MM.1S (cell line): Measurements from ENCODE around the gene PIGN.

Source experiments
- DNase-seq: peaks from one replicate; pipeline ENCODE4 v3.0.0-alpha.2; 2015
- H2AFZ ChIP-seq: fragments of 300-600 bp; sonication (generic); 2 replicates; pipeline ENCODE4 v1.6.0; 2016; ENCODE audit warnings: antibody characterized with exemption, low read length
- H3F3A ChIP-seq: fragments of 300-600 bp; sonication (generic); 2 replicates; pipeline ENCODE4 v1.6.1; 2016; ENCODE audit warnings: mild to moderate bottlenecking, antibody characterized with exemption, low read length, moderate library complexity, mixed read lengths; ENCODE audit not compliant: insufficient read depth
- H3K27ac ChIP-seq: fragments of 300-600 bp; sonication (generic); 2 replicates; pipeline ENCODE4 v1.5.1; 2016; ENCODE audit warnings: mild to moderate bottlenecking, low read length
- H3K27me3 ChIP-seq: fragments of 300-600 bp; sonication (generic); replicated peaks from 2 replicates; pipeline ENCODE4 v1.6.0; 2016; ENCODE audit warnings: low read length; ENCODE audit not compliant: insufficient read depth
- H3K36me3 ChIP-seq: fragments of 300-600 bp; sonication (generic); replicated peaks from 2 replicates; pipeline ENCODE4 v1.6.1; 2016; ENCODE audit warnings: mild to moderate bottlenecking, low read length, mixed read lengths; ENCODE audit not compliant: insufficient read depth
- H3K4me1 ChIP-seq: fragments of 300-600 bp; sonication (generic); 2 replicates; pipeline ENCODE4 v1.6.1; 2016; ENCODE audit warnings: low read length, mixed read lengths
- H3K4me2 ChIP-seq: fragments of 300-600 bp; sonication (generic); 2 replicates; pipeline ENCODE4 v1.6.0; 2016; ENCODE audit warnings: low read depth, low read length
- H3K4me3 ChIP-seq: fragments of 300-600 bp; sonication (generic); 2 replicates; pipeline ENCODE4 v1.5.1; 2016; ENCODE audit warnings: low read length, mixed read lengths
- H3K79me2 ChIP-seq: fragments of 300-600 bp; sonication (generic); 2 replicates; pipeline ENCODE4 v1.6.1; 2016; ENCODE audit warnings: mixed run types, low read length, mixed read lengths
- H3K9ac ChIP-seq: fragments of 300-600 bp; sonication (generic); 2 replicates; pipeline ENCODE4 v1.6.1; 2016; ENCODE audit warnings: low read length, mixed read lengths
- H3K9me2 ChIP-seq: fragments of 300-600 bp; sonication (generic); replicated peaks from 2 replicates; pipeline ENCODE4 v1.6.1; 2016; ENCODE audit warnings: mild to moderate bottlenecking, low read length, mixed read lengths; ENCODE audit not compliant: insufficient read depth
- H3K9me3 ChIP-seq: fragments of 300-600 bp; sonication (generic); replicated peaks from 2 replicates; pipeline ENCODE4 v1.6.1; 2016; ENCODE audit warnings: mild to moderate bottlenecking, low read length, mixed read lengths; ENCODE audit not compliant: insufficient read depth
- H4K20me1 ChIP-seq: fragments of 300-600 bp; sonication (generic); 2 replicates; pipeline ENCODE4 v1.6.1; 2016; ENCODE audit warnings: mild to moderate bottlenecking, low read length, moderate library complexity, mixed read lengths; ENCODE audit not compliant: insufficient read depth
- EZH2 ChIP-seq: fragments of 300-600 bp; sonication (generic); optimal IDR thresholded peaks from 2 replicates; pipeline ENCODE3; 2017; ENCODE audit warnings: low read depth, mild to moderate bottlenecking, antibody characterized with exemption, low read length, mixed read lengths
- EZH2phosphoT487 ChIP-seq: fragments of 300-600 bp; sonication (generic); IDR thresholded peaks from 2 replicates; pipeline ENCODE4 v1.6.1; 2018; ENCODE audit warnings: antibody characterized with exemption, low read length
- TF ChIP-seq, protein P1 (sequence below): fragments of 300-600 bp; sonication (generic); IDR thresholded peaks from 2 replicates; pipeline ENCODE4 v1.5.1; 2016; ENCODE audit warnings: antibody characterized with exemption, low read length, mixed read lengths

Gene PIGN

DNA sequence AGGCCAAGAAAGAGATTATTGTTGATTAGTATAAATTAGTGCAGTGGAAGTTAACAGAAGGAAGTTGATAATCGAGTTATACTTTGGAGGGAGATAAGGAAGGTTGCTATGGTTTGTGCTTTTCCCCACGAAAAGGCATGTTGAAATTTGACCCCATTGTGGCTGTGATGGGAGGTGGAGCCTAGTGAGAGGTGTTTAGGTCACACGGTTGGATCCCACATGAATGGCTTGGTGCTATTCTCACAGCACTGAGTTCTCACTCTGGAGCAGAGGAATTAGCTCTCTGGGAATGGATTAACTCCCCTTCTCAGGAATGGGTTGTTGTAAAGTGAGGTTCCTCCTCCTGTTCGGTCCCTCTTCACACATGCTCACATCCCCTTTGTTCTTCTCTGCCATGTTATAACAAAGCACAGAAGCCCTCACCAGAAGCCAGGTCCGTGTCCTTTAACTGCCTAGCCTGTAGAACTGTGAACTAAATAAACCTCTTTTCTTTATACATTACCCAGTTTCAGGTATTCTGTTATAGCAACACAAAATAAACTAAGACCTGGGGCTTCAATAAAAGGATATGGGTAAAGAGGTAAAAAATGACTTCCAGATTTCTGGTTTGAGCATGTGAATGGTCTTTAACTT lies 21.9 kb downstream of the PIGN start:
- TF ChIP-seq, protein P1, sequence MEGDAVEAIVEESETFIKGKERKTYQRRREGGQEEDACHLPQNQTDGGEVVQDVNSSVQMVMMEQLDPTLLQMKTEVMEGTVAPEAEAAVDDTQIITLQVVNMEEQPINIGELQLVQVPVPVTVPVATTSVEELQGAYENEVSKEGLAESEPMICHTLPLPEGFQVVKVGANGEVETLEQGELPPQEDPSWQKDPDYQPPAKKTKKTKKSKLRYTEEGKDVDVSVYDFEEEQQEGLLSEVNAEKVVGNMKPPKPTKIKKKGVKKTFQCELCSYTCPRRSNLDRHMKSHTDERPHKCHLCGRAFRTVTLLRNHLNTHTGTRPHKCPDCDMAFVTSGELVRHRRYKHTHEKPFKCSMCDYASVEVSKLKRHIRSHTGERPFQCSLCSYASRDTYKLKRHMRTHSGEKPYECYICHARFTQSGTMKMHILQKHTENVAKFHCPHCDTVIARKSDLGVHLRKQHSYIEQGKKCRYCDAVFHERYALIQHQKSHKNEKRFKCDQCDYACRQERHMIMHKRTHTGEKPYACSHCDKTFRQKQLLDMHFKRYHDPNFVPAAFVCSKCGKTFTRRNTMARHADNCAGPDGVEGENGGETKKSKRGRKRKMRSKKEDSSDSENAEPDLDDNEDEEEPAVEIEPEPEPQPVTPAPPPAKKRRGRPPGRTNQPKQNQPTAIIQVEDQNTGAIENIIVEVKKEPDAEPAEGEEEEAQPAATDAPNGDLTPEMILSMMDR: no peak
- TF ChIP-seq EZH2: no peak
- TF ChIP-seq EZH2phosphoT487: no peak
- Histone ChIP-seq H3K4me3 (no peak overlapping the region), H3K9me3 (no peaks in the 10 kb centered on the region), H2AFZ (no peak overlapping the region), H3K79me2 (no peaks in the 10 kb centered on the region), H3F3A (no peaks in the 10 kb centered on the region), H4K20me1 (no peaks in the 10 kb centered on the region), H3K4me1 (no peaks in the 10 kb centered on the region), H3K27ac (no peak overlapping the region), H3K9ac (no peak overlapping the region), H3K9me2 (no peaks in the 10 kb centered on the region), H3K27me3 (no peaks in the 10 kb centered on the region), H3K4me2 (no peak overlapping the region), H3K36me3 (no peaks in the 10 kb centered on the region)
- DNase-seq: no peak

DNA sequence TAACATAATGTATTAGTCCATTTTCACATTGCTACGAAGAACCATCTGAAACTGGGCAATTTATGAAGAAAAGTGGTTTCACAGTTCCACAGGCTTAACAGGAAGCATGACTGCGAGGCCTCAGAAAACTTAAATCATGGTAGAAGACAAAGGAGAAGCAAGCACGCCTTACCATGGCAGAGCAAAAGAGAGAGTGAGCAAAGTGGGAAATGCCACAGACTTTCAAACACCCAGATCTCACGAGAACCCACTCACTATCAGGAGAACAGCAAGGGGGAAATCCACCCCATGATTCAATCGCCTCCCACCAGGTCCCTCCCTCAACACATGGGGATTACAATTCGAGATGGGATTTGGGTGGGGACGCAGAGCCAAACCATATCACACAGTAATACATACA lies 22.5 kb downstream of the PIGN start:
- no peak overlapping the region for H3K4me2 ChIP-seq
- TF ChIP-seq EZH2phosphoT487 (no peak), EZH2 (no peak)
- no peaks in the 10 kb centered on the region for H4K20me1 ChIP-seq
- H3F3A ChIP-seq: no peaks in the 10 kb centered on the region
- no peak overlapping the region for H3K4me3 ChIP-seq
- H3K79me2 ChIP-seq: no peaks in the 10 kb centered on the region
- H3K27ac ChIP-seq: no peak overlapping the region
- no peaks in the 10 kb centered on the region for H3K9me3 ChIP-seq
- H3K4me1 ChIP-seq: no peaks in the 10 kb centered on the region
- no peak overlapping the region for H3K9ac ChIP-seq
- H2AFZ ChIP-seq: no peak overlapping the region
- H3K9me2 ChIP-seq: no peaks in the 10 kb centered on the region
- no peaks in the 10 kb centered on the region for H3K36me3 ChIP-seq
- H3K27me3 ChIP-seq: no peaks in the 10 kb centered on the region
- no peak for DNase-seq

- no peak overlapping the region for H3K4me2 ChIP-seq
- H3K27ac ChIP-seq: no peak overlapping the region
- H4K20me1 ChIP-seq: no peaks in the 10 kb centered on the region
- no peaks in the 10 kb centered on the region for H3K27me3 ChIP-seq
- no peaks in the 10 kb centered on the region for H3K9me2 ChIP-seq
- no peak for TF ChIP-seq EZH2
- TF ChIP-seq, protein P1: no peak
- H3K9ac ChIP-seq: no peak overlapping the region
- H3K9me3 ChIP-seq: no peaks in the 10 kb centered on the region
- no peaks in the 10 kb centered on the region for H3K36me3 ChIP-seq
- H3F3A ChIP-seq: no peaks in the 10 kb centered on the region
- DNase-seq: no peak
- no peak overlapping the region for H2AFZ ChIP-seq
- no peaks in the 10 kb centered on the region for H3K4me1 ChIP-seq
- no peak overlapping the region for H3K4me3 ChIP-seq
- H3K79me2 ChIP-seq: no peaks in the 10 kb centered on the region
Observed at GRCh38 chr18:62157843-62158242, 29.0 kb downstream of the PIGN start.

DNA sequence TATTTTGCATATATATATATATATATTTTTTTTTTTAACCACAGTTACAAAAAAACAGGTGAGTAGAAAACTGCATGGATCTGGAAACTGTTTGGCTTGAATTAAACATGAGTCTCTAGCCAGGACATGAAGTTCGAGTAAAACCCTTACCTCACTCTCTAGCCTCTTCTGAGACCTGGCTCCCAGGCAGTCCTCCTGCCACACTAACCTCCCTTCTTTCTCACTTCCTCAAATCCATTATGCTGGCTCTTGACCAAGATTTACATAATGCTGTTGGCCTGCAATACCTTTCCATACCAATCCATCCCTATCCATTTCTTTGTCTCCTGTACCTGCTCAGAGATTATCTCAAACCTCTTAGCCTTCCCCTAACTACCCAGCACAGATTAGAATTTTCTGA lies 34.0 kb downstream of the PIGN start:
- Histone ChIP-seq H3K9me2 (no peaks in the 10 kb centered on the region), H3K27ac (no peak overlapping the region), H3K4me1 (no peaks in the 10 kb centered on the region), H3K9me3 (no peaks in the 10 kb centered on the region), H3K27me3 (no peaks in the 10 kb centered on the region), H2AFZ (no peak overlapping the region), H4K20me1 (no peaks in the 10 kb centered on the region), H3F3A (no peaks in the 10 kb centered on the region), H3K4me2 (no peak overlapping the region), H3K9ac (no peak overlapping the region), H3K36me3 (no peaks in the 10 kb centered on the region), H3K4me3 (no peak overlapping the region), H3K79me2 (no peaks in the 10 kb centered on the region)
- TF ChIP-seq EZH2phosphoT487 (no peak), EZH2 (no peak)
- TF ChIP-seq, protein P1: no peak
- no peak for DNase-seq
